CD14-positive monocyte (primary cell): ENCODE measurements around the gene FAM90A1. TPM values are rescaled to one million over a fixed set of nuclear protein-coding genes. Genes with fewer than 3 reads are reported as not detected.
A peak's percentile ranks its signal among the peaks of the same experiment; 100 is the strongest.
"Not testable (repeated sequence)": the region's sequence is repeated elsewhere in the genome, so short reads cannot be mapped to it uniquely, and the experiment has no call there.

Experiments
- DNase-seq, 3 donors: peaks; one replicate each; pipeline ENCODE4 v3.0.0-alpha.2; 2011 to 2022
- H2AFZ ChIP-seq: 2 replicates; pipeline ENCODE4 v1.6.0; 2012; ENCODE audit warnings: mild to moderate bottlenecking, low read depth, low read length, inconsistent platforms; ENCODE audit not compliant: insufficient read depth, poor library complexity, severe bottlenecking
- H3K27ac ChIP-seq, 2 donors: 1 replicate in 1 of 2; 2 replicates in 1 of 2; pipeline ENCODE4 v1.5.1; 2012 to 2013; ENCODE audit warnings: low read length in 2 of 2, control low read depth in 1 of 2, inconsistent platforms in 1 of 2, low read depth in 1 of 2, mild to moderate bottlenecking in 1 of 2
- H3K27me3 ChIP-seq, 2 donors: one replicate each; pipeline versions ENCODE4 v1.6.0 to v1.6.1; 2011 to 2013; ENCODE audit warnings: low read length in 2 of 2; ENCODE audit not compliant: control insufficient read depth in 2 of 2, insufficient read depth in 2 of 2
- H3K36me3 ChIP-seq, 2 donors: replicated peaks in 1 of 2; 1 replicate in 1 of 2; 2 replicates in 1 of 2; pipeline versions ENCODE4 v1.5.1 to v1.6.1; 2012 to 2013; ENCODE audit warnings: low read length in 2 of 2, control low read depth in 1 of 2, inconsistent platforms in 1 of 2, mild to moderate bottlenecking in 1 of 2; ENCODE audit not compliant: insufficient read depth in 2 of 2, control insufficient read depth in 1 of 2
- H3K4me1 ChIP-seq, 2 donors: 1 replicate in 1 of 2; 2 replicates in 1 of 2; pipeline versions ENCODE4 v1.5.1 to v1.6.1; 2012 to 2013; ENCODE audit warnings: low read length in 2 of 2, control low read depth in 1 of 2, inconsistent platforms in 1 of 2, mild to moderate bottlenecking in 1 of 2, moderate library complexity in 1 of 2; ENCODE audit not compliant: insufficient read depth in 2 of 2, control insufficient read depth in 1 of 2
- H3K4me2 ChIP-seq: replicated peaks from 2 replicates; pipeline ENCODE3; 2012; ENCODE audit warnings: low read length, moderate library complexity, mild to moderate bottlenecking; ENCODE audit not compliant: poor library complexity, severe bottlenecking; ENCODE audit errors: extremely low read depth
- H3K4me3 ChIP-seq, 3 experiments: fragments of 200-600 bp in 1 of 3; sonication (generic) in 1 of 3; replicated peaks in 1 of 3; 1 replicate in 2 of 3; 2 replicates in 1 of 3; pipeline ENCODE4 v1.5.1; 2011 to 2013; ENCODE audit warnings: low read length in 3 of 3, mild to moderate bottlenecking in 3 of 3, control low read depth in 2 of 3, low read depth in 2 of 3, inconsistent platforms in 1 of 3, moderate library complexity in 1 of 3
- H3K79me2 ChIP-seq: 2 replicates; pipeline ENCODE4 v1.6.0; 2012; ENCODE audit warnings: mild to moderate bottlenecking, control low read depth, inconsistent platforms, low read length, moderate library complexity; ENCODE audit not compliant: insufficient read depth
- H3K9ac ChIP-seq: 2 replicates; pipeline ENCODE4 v1.6.0; 2017; ENCODE audit warnings: low read length, mild to moderate bottlenecking; ENCODE audit not compliant: insufficient read depth, poor library complexity, severe bottlenecking
- H3K9me3 ChIP-seq, 2 donors: replicated peaks in 1 of 2; 1 replicate in 1 of 2; 2 replicates in 1 of 2; pipeline versions ENCODE4 v1.5.1 to v1.6.1; 2012 to 2013; ENCODE audit warnings: low read length in 2 of 2, control low read depth in 1 of 2; ENCODE audit not compliant: control insufficient read depth in 1 of 2, insufficient read depth in 1 of 2
- H4K20me1 ChIP-seq: 2 replicates; pipeline ENCODE4 v1.6.0; 2012; ENCODE audit warnings: mild to moderate bottlenecking, low read length, control low read depth, moderate library complexity; ENCODE audit not compliant: insufficient read depth
- H3K27ac Mint-ChIP-seq, 7 donors: one replicate each; pipeline ENCODE4 v1.8.0; 2020; ENCODE audit warnings: mild to moderate bottlenecking in 7 of 7, mixed read lengths in 7 of 7, moderate library complexity in 6 of 7, inconsistent platforms in 2 of 7
- H3K27me3 Mint-ChIP-seq, 3 donors: one replicate each; pipeline ENCODE4 v1.8.0; 2021 to 2022; ENCODE audit warnings: low read depth in 3 of 3, mild to moderate bottlenecking in 3 of 3, mixed read lengths in 3 of 3, moderate library complexity in 3 of 3, inconsistent platforms in 1 of 3
- H3K36me3 Mint-ChIP-seq, 2 donors: one replicate each; pipeline ENCODE4 v1.8.0; 2020; ENCODE audit warnings: mixed read lengths in 2 of 2, inconsistent platforms in 1 of 2, mild to moderate bottlenecking in 1 of 2
- H3K4me1 Mint-ChIP-seq: one replicate; pipeline ENCODE4 v1.8.0; 2020; ENCODE audit warnings: mild to moderate bottlenecking, mixed read lengths
- H3K4me3 Mint-ChIP-seq, 2 donors: one replicate each; pipeline ENCODE4 v1.8.0; 2020; ENCODE audit warnings: mild to moderate bottlenecking in 2 of 2, mixed read lengths in 2 of 2, moderate library complexity in 1 of 2
- H3K9me3 Mint-ChIP-seq, 7 donors: one replicate each; pipeline ENCODE4 v1.8.0; 2020 to 2022; ENCODE audit warnings: mixed read lengths in 7 of 7, mild to moderate bottlenecking in 6 of 7, moderate library complexity in 6 of 7, inconsistent platforms in 2 of 7
- WGBS: methylation state at CpG from one replicate; pipeline ENCODE4 v1.1.5; 2013; ENCODE audit warnings: missing lambda C conversion rate; ENCODE audit not compliant: insufficient coverage; 5-methylcytosine and 5-hydroxymethylcytosine counted together
- intact Hi-C, 2 donors: fragments of 100-400 bp; cut with micrococcal nuclease; formaldehyde crosslinking; loops; one replicate each; pipeline versions ENCODE4 v1.15.0 to v1.15.1; 2023
- polyA plus RNA-seq, 3 donors: library from polyadenylated mRNA; depleted of rRNA in 1 of 3; unstranded in 2 of 3; stranded (reverse) in 1 of 3; fragments of 300-500 nt in 2 of 3; fragments of >200 nt in 1 of 3; fragmentation: Illumina TruSeq in 2 of 3; gene quantifications; 1 replicate in 2 of 3; 2 replicates in 1 of 3; pipeline ENCODE4 v1.2.3, GENCODE V29; 2012 to 2021

FAM90A1 gene
- polyA plus RNA-seq, 3 donors, result 0.25 TPM; not detected in 2

- H3K4me1 ChIP-seq, H3K36me3 ChIP-seq, DNase-seq, intact Hi-C loops, H3K9me3 Mint-ChIP-seq, H3K79me2 ChIP-seq, H3K4me1 Mint-ChIP-seq, H3K4me3 ChIP-seq, H3K27me3 Mint-ChIP-seq, H3K36me3 Mint-ChIP-seq, H3K27ac Mint-ChIP-seq, H3K4me3 Mint-ChIP-seq, H3K4me2 ChIP-seq, H3K27ac ChIP-seq, H3K9ac ChIP-seq, H3K9me3 ChIP-seq, H4K20me1 ChIP-seq, H2AFZ ChIP-seq, H3K27me3 ChIP-seq: not testable (repeated sequence)
- no CpG with 5 or more reads among the region's 28 CpGs for WGBS
These were observed 43.2 kb downstream of the FAM90A1 start for GRCh38 chr12:8184206-8184605.

GRCh38 chr12:8183346-8183745 lies 44.1 kb downstream of the FAM90A1 start:
- H3K9me3 ChIP-seq, H3K27me3 ChIP-seq, H3K27me3 Mint-ChIP-seq, H3K4me3 ChIP-seq, H3K4me2 ChIP-seq, H3K4me1 Mint-ChIP-seq, H3K4me3 Mint-ChIP-seq, H4K20me1 ChIP-seq, H3K27ac ChIP-seq, H3K36me3 Mint-ChIP-seq, intact Hi-C loops, DNase-seq, H3K36me3 ChIP-seq, H3K9me3 Mint-ChIP-seq, H3K79me2 ChIP-seq, H3K4me1 ChIP-seq, H3K27ac Mint-ChIP-seq, H2AFZ ChIP-seq, H3K9ac ChIP-seq: not testable (repeated sequence)
- 100% methylated on average over 3 of the region's 23 CpGs for WGBS

GRCh38 chr12:8182923-8183322 lies 44.5 kb downstream of the FAM90A1 start:
- H3K9me3 ChIP-seq, H3K4me2 ChIP-seq, H3K4me1 Mint-ChIP-seq, H3K4me1 ChIP-seq, H3K4me3 Mint-ChIP-seq, H4K20me1 ChIP-seq, H3K79me2 ChIP-seq, DNase-seq, intact Hi-C loops, H3K27me3 ChIP-seq, H3K27me3 Mint-ChIP-seq, H3K36me3 Mint-ChIP-seq, H3K27ac ChIP-seq, H3K9me3 Mint-ChIP-seq, H3K36me3 ChIP-seq, H3K9ac ChIP-seq, H3K4me3 ChIP-seq, H2AFZ ChIP-seq, H3K27ac Mint-ChIP-seq: not testable (repeated sequence)
- no CpG with 5 or more reads among the region's 7 CpGs for WGBS

GRCh38 chr12:8181271-8181670 lies 46.1 kb downstream of the FAM90A1 start:
- H4K20me1 ChIP-seq, H3K36me3 ChIP-seq, H3K79me2 ChIP-seq, H3K4me2 ChIP-seq, H3K9me3 Mint-ChIP-seq, H3K27me3 Mint-ChIP-seq, H3K4me1 ChIP-seq, H3K27ac ChIP-seq, H3K27me3 ChIP-seq, intact Hi-C loops, H3K4me1 Mint-ChIP-seq, DNase-seq, H3K27ac Mint-ChIP-seq, H3K9me3 ChIP-seq, H3K4me3 ChIP-seq, H2AFZ ChIP-seq, H3K36me3 Mint-ChIP-seq, H3K9ac ChIP-seq: not testable (repeated sequence)
- H3K4me3 Mint-ChIP-seq, result peak overlapping the region in 1 of 2 donors; percentile 50
